Neural crest cell (in vitro differentiated cells): ENCODE results near the gene CPSF4. TPM values are rescaled to one million over a fixed set of nuclear protein-coding genes. Genes with fewer than 3 reads are reported as not detected.

Experiments used
- DNase-seq: peaks from one replicate; pipeline ENCODE4 v3.0.0; 2021; ENCODE audit warnings: low read depth, mixed read lengths, low spot score
- H3K27ac Mint-ChIP-seq: one replicate; pipeline ENCODE4 v1.8.0; 2021; ENCODE audit warnings: mild to moderate bottlenecking, mixed read lengths; ENCODE audit not compliant: unreplicated experiment
- H3K27me3 Mint-ChIP-seq: 2 replicates; pipeline ENCODE4 v1.8.0; 2021; ENCODE audit warnings: low read depth, mild to moderate bottlenecking, mixed read lengths
- H3K36me3 Mint-ChIP-seq: 2 replicates; pipeline ENCODE4 v1.8.0; 2021; ENCODE audit warnings: low read depth, mild to moderate bottlenecking, mixed read lengths
- H3K4me1 Mint-ChIP-seq: 2 replicates; pipeline ENCODE4 v1.8.0; 2021; ENCODE audit warnings: mixed read lengths
- H3K4me3 Mint-ChIP-seq: one replicate; pipeline ENCODE4 v1.8.0; 2021; ENCODE audit warnings: mild to moderate bottlenecking, mixed read lengths
- H3K9me3 Mint-ChIP-seq: 2 replicates; pipeline ENCODE4 v1.8.0; 2021; ENCODE audit warnings: mixed read lengths
- CTCF ChIP-seq: fragments of 200-600 bp; sonication (generic); conservative IDR thresholded peaks from 2 replicates; pipeline ENCODE4 v1.5.0; 2021; ENCODE audit warnings: antibody characterized with exemption, mild to moderate bottlenecking
- total RNA-seq: library from RNA; stranded (reverse); gene quantifications from 2 replicates; pipeline ENCODE4 v1.2.1, GENCODE V29; 2021

Gene CPSF4
- total RNA-seq, 1 donor from 2014 or later, result 117 TPM

GRCh38 chr7:99393355-99394187, 45.2 kb upstream of the CPSF4 start:
- TF ChIP-seq CTCF, result no peak
- H3K27ac Mint-ChIP-seq, result peak overlapping the region; percentile 84
- H3K9me3 Mint-ChIP-seq, result no peaks in the 10 kb centered on the region
- DNase-seq, result peak; percentile 67
- peaks cover 3% of the 10 kb centered on the region for H3K36me3 Mint-ChIP-seq
- peaks cover 6% of the 10 kb centered on the region for H3K27me3 Mint-ChIP-seq
- peaks cover 17% of the 10 kb centered on the region for H3K4me1 Mint-ChIP-seq
- peak overlapping the region; percentile 93 for H3K4me3 Mint-ChIP-seq

GRCh38 chr7:99394188-99394502, 44.6 kb upstream of the CPSF4 start:
- Mint-ChIP-seq H3K9me3 (no peaks in the 10 kb centered on the region), H3K27me3 (peaks cover 6% of the 10 kb centered on the region), H3K4me1 (peaks cover 17% of the 10 kb centered on the region), H3K36me3 (peaks cover 7% of the 10 kb centered on the region), H3K4me3 (peak overlapping the region; percentile 93), H3K27ac (peak overlapping the region; percentile 19)
- no peak for DNase-seq
- TF ChIP-seq CTCF, result no peak

DNA sequence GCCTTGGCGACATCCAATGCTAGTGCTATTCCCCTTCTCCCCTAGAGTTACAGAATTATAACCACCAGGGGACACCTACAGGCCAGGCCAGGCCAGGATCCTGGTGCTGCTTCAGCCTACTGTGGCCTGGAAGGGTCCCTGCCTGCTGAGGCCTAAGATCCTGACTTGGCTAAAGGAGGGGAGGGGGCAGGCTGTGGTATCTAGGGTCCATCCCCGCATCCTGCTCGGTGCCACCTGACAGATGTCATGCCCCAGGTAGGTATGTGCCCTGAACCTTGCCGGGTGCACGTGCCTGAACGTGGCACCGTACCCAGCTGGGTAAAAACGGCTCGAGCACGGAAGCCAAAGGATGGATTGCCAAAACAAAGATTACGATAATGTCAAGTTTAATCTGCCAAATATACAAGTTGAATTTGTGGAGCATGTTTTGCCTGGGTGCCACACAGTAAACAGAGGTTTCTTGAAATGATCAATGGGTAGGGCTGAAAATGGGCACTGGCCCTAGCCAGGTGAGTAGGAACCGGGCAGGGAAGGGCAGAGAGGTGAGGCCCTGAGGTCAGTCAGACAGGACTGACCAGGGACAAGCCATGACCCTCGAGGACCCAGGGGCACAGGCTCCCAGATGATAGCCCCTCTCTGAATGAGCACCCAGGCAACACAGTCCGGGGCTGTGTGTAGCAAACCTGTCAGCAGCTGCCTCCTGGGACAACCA, 43.0 kb upstream of the CPSF4 start:
- Mint-ChIP-seq H3K9me3 (no peaks in the 10 kb centered on the region), H3K4me1 (peaks cover 17% of the 10 kb centered on the region), H3K27ac (no peak overlapping the region), H3K27me3 (peaks cover 6% of the 10 kb centered on the region), H3K4me3 (peak overlapping the region; percentile 59), H3K36me3 (peaks cover 7% of the 10 kb centered on the region)
- peak; percentile 21 for TF ChIP-seq CTCF
- DNase-seq, result no peak

- Mint-ChIP-seq H3K27me3 (peaks cover 6% of the 10 kb centered on the region), H3K9me3 (no peaks in the 10 kb centered on the region), H3K4me1 (peaks cover 17% of the 10 kb centered on the region), H3K36me3 (peaks cover 10% of the 10 kb centered on the region), H3K27ac (no peak overlapping the region), H3K4me3 (peak overlapping the region; percentile 71)
- no peak for DNase-seq
- TF ChIP-seq CTCF, result no peak
Observed at GRCh38 chr7:99396418-99397296, 42.1 kb upstream of the CPSF4 start.

- peaks cover 17% of the 10 kb centered on the region for H3K4me1 Mint-ChIP-seq
- TF ChIP-seq CTCF, result no peak
- H3K9me3 Mint-ChIP-seq, result no peaks in the 10 kb centered on the region
- H3K36me3 Mint-ChIP-seq, result peaks cover 10% of the 10 kb centered on the region
- no peak overlapping the region for H3K27ac Mint-ChIP-seq
- DNase-seq, result no peak
- H3K4me3 Mint-ChIP-seq, result peak overlapping the region; percentile 71
- H3K27me3 Mint-ChIP-seq, result peaks cover 6% of the 10 kb centered on the region
Observed at GRCh38 chr7:99397297-99397983, 41.3 kb upstream of the CPSF4 start.
